HT-29 (cell line): Measurements from ENCODE around the gene SCUBE2. TPM values are rescaled to one million over a fixed set of nuclear protein-coding genes. Genes with fewer than 3 reads are reported as not detected.
"Not testable (repeated sequence)": the region's sequence is repeated elsewhere in the genome, so short reads cannot be mapped to it uniquely, and the experiment has no call there.

Experiments used
- DNase-seq: peaks from one replicate; pipeline ENCODE4 v3.0.0-alpha.2; 2015; ENCODE audit warnings: low spot score
- total RNA-seq: library from RNA; depleted of rRNA; stranded (reverse); fragments of >200 nt; shearing (Covaris generic); gene quantifications from 2 replicates; pipeline ENCODE4 v1.2.3, GENCODE V29; 2014

SCUBE2 gene
- total RNA-seq, 1 experiment from 2014 or later: not detected

DNA sequence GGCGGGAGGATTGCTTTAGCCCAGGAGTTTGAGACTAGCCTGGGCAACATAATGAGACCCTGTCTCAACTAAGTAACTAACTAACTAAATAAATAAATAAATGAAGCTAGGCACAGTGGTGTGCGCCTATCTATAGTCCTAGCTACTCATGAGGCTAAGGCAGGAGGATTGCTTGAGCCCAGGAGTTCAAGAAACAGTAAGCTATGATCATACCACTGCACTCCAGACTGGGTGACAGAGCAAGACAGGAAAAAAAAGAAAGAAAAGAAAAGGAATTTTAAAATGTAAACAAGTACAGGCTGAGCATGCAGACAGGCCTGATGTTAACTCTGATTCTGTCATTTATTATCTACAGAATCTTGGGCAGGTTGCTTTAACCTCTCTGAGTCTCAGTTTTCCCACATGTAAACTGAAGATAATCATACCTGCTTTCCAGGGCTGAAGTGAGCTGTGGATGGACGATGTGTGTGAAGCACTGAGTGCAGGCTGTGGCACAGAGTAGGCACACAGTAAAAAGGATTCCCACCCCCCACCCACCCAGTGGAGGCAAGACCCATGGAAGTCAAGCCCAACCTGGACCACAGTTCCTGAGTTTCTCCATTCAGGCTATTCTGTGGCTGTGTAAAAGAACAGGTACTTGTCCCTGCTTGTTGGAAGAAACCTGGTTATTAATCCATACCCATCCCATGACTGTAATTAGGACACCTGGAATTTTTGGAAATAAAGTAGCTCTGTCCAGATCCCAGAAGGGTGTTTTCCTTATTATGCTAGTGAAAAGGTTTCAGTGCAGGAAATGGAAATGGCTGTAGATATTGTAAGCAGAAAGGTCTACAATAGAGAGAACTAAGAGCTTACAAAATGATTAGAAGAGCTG is 18.7 kb upstream of the SCUBE2 start:
- DNase-seq: no peak

DNA sequence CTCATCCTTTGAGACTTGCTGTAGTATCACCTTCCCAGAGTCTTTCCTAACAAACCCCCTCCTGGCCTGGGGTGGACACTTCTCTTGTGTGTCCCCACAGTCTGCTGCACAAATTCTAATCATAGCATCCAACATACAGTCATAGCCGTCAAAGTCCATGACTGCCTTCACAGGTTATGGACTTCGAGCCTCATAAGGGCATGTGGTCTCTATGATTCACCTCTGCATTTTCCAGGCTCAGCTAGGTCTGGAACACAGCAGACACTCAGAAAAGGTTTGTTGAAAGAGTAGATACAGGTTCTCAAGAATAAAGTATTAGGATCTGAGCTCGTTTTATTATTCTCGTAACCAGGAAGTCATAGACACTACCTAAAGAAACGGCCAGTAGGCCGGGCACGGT is 13.2 kb upstream of the SCUBE2 start:
- DNase-seq: no peak

- DNase-seq: no peak
Observed at GRCh38 chr11:9103542-9104276, 12.3 kb upstream of the SCUBE2 start.

GRCh38 chr11:9099617-9100016 is 8.2 kb upstream of the SCUBE2 start:
- no peak for DNase-seq

- not testable (repeated sequence) for DNase-seq
Observed at GRCh38 chr11:9098455-9098854, 7.1 kb upstream of the SCUBE2 start.

- DNase-seq: not testable (repeated sequence)
Observed at GRCh38 chr11:9097186-9097943, 6.0 kb upstream of the SCUBE2 start.

DNA sequence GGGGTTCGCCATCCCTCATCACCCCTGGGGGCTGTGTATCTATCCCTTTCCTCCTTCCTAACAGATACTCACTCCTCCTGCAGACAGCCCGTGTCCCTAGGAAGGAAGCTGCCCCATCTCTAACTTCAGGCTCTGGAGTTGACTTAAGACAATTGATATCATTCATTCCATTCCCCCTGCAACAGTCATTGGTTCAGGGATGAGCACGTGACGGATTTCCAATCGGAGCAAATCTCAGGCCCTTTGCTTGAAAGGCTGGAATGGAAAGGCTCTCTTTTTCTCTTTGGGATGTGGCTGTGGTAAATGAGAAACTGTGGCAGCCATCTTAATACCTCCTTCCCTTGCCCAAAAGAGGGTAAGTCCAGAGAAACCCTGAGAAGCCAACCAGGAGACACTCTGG is 5.0 kb upstream of the SCUBE2 start:
- no peak for DNase-seq

DNA sequence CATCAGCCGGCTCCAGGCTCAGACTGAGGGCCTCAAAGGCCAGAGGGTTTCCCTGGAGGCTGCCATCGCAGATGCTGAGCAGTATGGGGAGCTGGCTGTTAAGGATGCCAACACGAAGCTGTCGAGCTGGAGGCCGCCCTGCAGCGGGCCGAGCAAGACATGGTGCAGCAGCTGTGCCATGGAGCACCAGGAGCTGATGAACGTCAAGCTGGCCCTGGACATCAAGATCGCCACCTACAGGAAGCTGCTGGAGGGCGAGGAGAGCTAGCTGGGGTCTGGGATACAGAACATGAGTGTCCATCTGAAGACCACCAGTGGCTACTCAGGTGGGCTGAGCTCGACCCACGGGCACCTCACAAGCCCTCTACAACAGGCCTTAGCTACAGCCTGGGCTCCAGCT is 4.0 kb upstream of the SCUBE2 start:
- DNase-seq: no peak

DNA sequence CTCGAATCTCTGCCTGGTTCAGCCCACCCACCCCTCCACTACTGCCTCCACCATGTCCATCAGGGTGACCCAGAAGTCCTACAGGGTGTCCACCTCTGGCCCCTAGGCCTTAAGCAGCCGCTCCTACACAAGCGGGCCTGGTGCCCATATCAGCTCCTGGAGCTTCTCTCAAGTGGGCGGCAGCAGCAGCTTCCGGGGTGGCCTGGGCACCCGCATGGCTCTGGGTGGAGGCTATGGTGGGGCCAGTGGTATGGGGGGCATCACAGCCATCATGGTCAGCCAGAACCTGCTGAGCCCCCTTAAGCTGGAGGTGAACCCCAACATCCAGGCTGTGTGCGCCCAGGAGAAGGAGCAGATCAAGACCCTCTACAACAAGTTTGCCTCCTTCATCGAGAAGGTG is 3.0 kb upstream of the SCUBE2 start:
- DNase-seq: no peak

DNA sequence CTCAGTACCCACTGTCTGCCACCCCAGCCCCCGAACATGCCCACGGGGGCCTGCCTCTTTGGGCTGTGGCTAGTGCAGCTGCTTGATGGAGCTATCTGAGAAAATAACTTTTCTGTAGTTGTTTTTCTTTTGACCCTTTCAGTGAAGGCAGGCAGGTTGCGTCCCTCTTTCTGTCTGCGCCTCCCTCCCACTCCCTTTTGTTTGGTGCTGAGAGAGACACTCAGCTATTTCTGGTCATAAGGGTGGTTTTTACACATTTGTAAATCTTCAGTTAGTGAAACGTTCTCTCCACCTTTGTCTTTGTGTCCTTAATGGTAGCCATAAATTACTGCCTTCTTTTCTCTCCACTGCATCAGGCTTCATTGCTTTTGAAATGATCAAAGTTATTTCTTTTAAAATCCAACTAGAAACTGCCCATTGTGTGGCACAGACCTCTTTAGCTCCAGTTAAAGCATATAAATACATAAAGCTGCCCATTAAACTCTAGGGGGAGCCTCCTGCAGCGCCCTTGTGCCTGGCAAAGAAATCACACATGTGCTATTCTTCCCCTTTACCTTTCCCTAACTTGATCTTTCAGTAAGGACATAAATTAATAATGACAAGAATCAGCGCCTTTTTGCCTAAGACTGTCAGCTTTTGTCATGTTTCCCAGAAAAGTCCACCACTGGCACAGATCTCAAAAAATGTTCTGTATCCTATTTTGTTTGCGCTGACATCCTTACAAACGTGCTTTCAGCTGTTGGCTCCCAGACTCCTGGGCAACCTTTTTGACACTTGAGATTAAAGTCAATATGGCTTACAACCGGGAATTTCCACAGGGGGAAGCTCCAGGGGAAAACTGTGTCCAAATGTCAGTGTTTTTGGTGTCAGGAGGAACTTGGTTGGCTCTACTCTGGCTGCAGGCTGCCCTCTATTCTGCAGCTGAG is 1.7 kb upstream of the SCUBE2 start:
- no peak for DNase-seq

DNA sequence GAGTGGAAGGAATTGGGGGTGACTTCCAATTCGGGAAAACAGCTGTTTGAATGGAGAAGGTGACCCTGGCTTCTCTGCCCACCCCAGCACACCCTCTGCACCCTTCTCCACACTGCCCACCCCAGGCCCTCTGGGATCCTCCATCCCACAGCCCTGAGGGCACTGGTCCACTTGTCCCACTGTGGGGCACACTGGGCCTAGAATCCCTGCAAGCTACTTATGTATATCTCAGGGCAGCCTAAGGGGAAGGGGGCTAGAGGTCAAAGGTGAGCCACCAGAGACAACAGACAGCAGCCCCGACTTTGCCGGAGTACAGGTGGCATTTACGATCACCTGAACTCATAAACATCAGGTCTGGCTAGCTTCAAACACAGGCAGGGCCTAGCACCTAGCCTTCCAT is 673 bp upstream of the SCUBE2 start:
- DNase-seq: no peak

DNA sequence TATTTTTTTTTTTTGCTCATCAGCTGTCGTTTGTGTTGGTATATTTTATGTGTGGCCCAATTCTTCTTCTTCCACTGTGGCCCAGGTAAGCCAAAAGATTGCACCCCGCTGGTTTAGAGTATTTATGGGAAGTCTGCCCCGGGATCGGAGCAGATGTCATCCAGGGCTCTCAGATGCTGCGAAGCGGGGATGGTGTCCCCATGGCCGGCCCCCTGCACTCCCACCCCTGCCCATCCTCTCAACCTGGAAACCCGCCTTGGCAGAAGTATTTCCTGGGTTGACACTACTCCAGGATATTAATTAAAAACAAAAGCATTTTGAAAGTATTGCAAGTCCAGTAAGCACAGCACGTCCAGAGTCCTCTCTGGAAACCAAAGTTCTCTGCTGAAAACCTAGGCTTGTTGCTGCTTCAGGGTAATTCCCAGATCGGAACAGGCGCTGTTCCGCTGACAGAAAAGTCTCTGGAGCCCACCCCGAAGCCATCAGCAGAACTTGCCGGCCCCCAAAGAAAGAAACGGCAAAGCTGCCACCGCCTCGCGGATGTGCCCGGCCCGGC is 833 bp downstream of the SCUBE2 start:
- no peak for DNase-seq

- DNase-seq: peak; percentile 22
Observed at GRCh38 chr11:9089636-9090035, 1.8 kb downstream of the SCUBE2 start.

DNA sequence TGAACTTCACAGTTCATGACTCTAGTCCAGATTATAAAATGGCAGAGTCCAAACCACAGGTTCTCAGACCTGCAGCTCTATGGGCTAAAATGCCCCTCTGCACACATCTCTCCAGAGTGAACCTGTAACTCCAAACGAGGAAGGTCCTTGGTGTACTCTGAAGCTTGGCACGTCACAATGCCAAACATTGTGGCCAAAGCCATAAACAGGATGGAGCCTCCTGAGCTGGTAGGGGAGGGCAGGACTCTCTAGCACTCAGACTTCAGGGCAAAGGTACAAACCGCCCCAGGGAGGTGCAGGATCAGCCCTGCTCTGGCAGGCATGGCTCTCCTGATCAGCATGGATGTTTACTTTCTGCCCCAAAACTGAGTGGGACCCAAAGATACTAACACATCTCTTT is 2.3 kb downstream of the SCUBE2 start:
- peak; percentile 67 for DNase-seq

DNA sequence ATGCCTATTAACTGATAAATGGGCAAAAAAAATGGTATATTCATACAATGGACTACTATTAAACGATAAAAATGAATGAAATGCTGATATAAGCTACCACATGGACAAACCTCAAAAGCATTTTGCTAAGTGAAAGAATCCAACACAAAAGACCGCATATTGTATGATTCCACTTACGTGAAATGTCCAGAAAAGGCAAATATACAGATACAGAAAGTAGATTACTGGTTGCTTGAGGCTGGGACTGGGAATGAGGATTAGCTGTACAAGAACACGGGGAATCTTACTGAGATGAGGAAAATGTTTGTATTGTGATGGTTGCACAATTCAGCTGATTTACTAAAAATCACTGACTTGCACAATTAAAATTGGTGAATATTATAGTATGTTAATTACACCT is 8.8 kb downstream of the SCUBE2 start:
- no peak for DNase-seq

- no peak for DNase-seq
Observed at GRCh38 chr11:9081153-9081552, 10.2 kb downstream of the SCUBE2 start.

DNA sequence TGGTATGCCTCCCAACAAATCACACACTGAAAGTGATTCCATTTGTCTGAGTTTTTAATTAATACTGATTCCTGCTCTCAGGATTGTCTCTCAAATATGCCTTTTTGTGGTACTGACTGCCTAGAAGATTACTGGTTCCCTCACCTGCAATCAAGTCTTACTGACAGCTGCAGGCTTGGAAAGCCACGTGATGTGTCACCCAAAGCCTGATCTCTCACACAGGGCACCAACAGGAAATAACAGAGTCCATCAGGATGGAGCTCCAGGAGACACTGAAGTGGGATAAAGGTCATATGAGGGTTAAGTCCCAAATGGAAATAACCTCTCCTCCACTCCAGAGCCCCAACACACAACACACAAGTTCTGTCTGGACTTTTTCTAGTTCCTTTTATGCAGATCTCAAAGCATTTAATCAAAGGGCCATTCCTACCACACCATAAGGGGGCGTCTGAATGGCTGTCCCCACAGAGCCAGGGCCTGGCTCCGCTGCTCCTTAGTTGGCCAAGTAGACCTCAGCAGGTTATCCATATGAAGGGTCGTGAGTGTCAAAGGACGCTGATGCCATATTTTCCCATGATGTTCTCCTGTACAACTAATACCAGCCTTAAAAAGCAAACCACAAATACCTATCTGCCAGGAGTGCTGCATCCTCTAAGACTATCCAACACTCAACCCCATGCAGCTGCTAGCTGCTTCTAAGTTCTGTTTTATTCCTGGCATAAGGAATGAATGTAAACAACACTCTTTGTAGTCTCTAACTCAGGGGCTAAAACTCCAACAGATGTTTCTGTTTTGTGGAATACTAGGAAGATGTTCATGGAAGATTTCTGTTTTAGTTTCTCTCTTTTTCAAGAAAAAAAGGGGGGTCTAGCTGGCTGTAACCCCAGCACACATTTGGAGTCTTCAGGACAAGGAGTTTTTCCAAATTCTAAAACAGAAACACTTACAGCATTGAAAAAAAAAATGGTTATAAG is 13.0 kb downstream of the SCUBE2 start:
- DNase-seq: no peak

- no peak for DNase-seq
Observed at GRCh38 chr11:9077164-9077563, 14.2 kb downstream of the SCUBE2 start.

- no peak for DNase-seq
Observed at GRCh38 chr11:9076661-9077060, 14.7 kb downstream of the SCUBE2 start.

- no peak for DNase-seq
Observed at GRCh38 chr11:9076046-9076445, 15.4 kb downstream of the SCUBE2 start.
